Fibroblast of villous mesenchyme (primary cell): ENCODE results near the gene IDH2. TPM values are rescaled to one million over a fixed set of nuclear protein-coding genes. Genes with fewer than 3 reads are reported as not detected.
A peak's percentile ranks its signal among the peaks of the same experiment; 100 is the strongest.

Experiments
- DNase-seq: peaks from one replicate; pipeline ENCODE4 v3.0.0-alpha.2; 2010; ENCODE audit warnings: low read depth
- H3K4me3 ChIP-seq: 2 replicates; pipeline ENCODE4 v1.5.1; 2011; ENCODE audit warnings: low read depth, mild to moderate bottlenecking, low read length
- total RNA-seq: library from RNA; depleted of rRNA; stranded (reverse); fragments of >200 nt; gene quantifications from 2 replicates; pipeline ENCODE4 v1.2.3, GENCODE V29; 2012
- TF ChIP-seq, protein P1 (sequence below): IDR thresholded peaks from 2 replicates; pipeline ENCODE4 v1.5.1; 2012; ENCODE audit warnings: low read depth, mild to moderate bottlenecking, low read length; ENCODE audit not compliant: insufficient read depth

Gene IDH2
- total RNA-seq, 1 donor, result 70.4 TPM

DNA sequence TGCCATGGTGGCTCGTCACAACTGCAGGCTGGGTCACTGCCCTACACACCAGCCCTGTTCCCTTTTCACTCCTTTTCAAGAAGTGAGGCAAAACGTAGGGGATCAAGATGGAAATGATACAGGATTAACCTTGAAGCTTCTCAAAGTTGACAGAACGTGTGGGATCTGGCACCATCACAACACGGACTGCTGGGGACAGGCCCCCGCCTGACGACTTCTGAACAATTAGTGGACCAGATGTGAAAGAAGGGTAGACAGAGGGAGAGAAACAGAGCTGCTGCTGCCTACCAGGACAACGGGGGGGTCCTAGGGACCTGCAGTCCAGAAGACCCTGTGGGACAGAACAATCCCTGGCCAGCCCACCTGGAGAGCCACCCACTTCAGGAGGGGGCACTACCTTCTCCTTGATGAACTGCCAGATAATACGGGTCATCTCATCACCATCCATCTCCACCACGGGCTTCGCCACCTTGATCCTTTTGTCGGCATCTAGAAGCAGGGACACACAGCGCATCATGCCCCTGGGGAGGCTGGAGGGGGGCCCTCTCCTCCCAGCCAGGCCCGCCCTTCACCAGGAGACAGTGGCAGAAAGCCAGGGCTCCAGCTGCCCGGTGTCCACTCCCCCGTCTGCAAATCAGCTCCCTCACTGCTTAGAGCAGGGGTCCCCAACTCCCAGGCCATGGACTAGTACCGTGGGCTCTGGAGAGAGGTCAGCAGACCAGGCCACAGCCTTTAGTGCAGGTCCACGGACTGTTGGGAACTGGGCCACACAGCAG is 10.9 kb downstream of the IDH2 start:
- TF ChIP-seq, protein P1, sequence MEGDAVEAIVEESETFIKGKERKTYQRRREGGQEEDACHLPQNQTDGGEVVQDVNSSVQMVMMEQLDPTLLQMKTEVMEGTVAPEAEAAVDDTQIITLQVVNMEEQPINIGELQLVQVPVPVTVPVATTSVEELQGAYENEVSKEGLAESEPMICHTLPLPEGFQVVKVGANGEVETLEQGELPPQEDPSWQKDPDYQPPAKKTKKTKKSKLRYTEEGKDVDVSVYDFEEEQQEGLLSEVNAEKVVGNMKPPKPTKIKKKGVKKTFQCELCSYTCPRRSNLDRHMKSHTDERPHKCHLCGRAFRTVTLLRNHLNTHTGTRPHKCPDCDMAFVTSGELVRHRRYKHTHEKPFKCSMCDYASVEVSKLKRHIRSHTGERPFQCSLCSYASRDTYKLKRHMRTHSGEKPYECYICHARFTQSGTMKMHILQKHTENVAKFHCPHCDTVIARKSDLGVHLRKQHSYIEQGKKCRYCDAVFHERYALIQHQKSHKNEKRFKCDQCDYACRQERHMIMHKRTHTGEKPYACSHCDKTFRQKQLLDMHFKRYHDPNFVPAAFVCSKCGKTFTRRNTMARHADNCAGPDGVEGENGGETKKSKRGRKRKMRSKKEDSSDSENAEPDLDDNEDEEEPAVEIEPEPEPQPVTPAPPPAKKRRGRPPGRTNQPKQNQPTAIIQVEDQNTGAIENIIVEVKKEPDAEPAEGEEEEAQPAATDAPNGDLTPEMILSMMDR, result no peak
- DNase-seq, result no peak
- H3K4me3 ChIP-seq, result no peak overlapping the region

DNA sequence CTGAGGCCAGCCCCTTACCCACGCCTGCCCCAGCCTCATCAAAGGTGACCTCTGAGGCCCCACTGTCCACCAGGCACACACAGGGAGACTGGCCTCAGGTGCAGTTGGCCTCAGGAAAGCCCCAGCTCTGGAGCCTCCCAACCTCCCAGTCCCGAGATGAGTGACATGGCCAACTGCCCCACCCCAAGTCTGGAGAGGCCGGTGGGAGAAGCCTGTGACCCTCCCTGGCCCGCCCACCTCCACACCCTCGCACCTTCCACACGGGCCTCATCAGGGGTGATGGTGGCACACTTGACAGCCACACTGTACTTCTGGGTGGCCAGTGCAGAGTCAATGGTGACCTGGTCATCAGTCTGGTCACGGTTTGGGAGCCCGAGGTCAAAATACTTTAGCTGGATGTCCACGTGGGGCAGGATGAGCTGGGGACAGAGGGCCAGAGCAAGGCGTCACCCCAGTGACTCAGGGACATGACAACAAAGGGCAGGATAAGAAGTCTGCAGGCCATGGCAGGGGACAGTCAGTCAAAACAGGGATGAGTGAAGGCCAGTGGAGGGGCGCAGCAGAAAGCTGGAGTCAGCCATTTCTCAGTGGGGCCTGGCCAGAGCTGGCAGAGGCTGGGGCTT is 11.9 kb downstream of the IDH2 start:
- no peak for DNase-seq
- TF ChIP-seq, protein P1, result no peak
- H3K4me3 ChIP-seq, result no peak overlapping the region

DNA sequence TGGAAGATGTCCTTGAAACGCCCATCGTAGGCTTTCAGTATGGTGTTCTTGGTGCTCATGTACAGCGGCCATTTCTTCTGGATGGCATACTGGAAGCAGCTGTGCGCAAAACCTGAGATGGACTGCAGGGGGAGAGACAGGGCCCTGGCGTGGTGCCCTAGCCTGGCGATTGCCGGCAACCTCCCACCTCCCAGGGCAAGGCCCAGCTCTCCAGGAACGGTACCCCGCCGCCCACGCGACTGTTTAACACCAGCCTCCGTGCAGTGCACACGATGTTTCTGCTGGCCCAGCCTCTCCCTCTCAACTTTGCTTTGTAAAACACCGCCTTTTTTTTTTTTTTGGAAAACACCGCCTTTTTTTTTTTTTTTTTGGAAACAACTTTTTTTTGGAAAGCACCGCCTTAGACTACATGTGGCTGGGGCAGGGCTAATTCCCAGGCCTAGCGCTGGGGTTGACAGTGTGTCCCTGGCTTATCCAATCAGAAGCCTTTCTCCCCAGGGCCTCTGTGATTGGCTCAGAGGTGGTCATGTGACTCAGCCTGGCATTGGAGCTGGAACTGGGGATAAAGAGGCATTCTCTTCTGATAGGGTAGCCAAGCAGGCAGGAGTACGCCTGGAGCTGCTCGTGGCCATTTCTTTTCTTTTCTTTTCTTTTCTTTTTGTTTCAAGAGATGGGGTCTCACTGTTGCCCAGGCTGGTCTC is 14.7 kb downstream of the IDH2 start:
- H3K4me3 ChIP-seq, result no peak overlapping the region
- peak; percentile 29 for DNase-seq
- TF ChIP-seq, protein P1, result peak; percentile 29

DNA sequence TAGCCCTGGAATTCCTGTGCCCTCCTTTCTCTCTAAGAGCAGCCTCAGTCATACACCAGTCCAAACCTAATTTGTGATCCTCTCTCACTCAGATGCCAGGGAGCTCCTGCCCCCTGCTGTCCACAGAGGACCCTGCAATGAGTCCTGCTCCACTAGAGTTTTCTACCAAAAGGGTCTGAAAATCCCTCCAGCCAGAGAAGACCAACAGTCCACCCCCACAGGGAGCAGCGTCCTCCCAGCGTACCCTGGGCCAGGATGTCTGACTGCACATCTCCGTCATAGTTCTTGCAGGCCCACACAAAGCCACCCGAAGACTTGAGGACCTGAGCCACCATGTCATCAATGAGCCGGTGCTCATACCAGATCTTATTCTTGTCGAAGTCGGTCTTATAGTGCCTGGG is 15.4 kb downstream of the IDH2 start:
- H3K4me3 ChIP-seq, result no peak overlapping the region
- TF ChIP-seq, protein P1, result peak; percentile 78
- peak; percentile 35 for DNase-seq

DNA sequence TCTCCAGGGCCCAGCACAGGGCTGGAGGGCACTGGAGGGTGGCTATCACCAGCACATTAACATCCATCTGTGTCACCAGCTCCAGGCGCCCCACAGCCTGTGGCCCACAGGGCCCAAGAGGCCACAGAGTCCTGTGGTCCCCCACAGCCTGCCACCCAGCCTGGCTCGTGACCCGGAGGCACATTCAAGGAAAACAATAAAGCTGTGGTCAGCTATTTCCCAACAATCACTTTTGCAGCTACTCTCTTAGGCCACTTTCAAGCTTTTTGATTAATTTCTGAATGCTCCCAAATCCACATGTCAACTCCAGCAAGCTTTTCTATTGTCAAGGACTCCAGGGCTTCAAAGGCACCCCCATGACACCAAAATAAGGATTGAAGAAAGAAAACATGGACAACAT is 16.7 kb downstream of the IDH2 start:
- DNase-seq, result no peak
- TF ChIP-seq, protein P1, result no peak

DNA sequence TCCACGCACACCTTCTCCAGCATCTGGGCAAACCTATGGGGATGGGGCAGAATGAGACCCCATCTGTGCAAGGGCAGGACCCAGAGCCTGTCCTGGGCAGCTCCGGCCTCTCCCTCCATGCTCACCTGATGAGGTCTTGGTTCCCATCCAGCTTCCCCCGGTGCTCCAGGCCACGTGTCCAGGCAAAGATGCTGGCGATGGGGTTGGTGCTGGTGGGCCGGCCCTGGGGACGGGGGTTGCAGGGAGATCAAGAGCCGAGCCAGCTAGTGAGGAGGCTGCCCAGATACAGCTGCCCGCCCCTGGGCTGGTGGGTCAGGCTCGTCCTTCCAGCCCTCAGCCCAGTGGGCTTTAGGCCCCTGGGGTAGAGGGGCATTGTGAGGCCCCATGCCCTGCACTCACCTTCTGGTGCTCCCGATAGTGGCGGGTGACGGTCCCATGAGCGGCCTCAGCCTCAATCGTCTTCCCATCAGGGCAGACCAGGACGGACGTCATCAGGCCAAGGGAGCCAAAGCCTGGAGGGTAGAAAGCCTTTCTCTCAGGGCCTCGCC is 17.3 kb downstream of the IDH2 start:
- DNase-seq, result no peak
- no peak overlapping the region for H3K4me3 ChIP-seq
- TF ChIP-seq, protein P1, result no peak

More for the DNA sequence above, 16.7 kb downstream of the IDH2 start:
- no peak overlapping the region for H3K4me3 ChIP-seq
